Embryonic facial prominence (tissue), 1 donor: Measurements from ENCODE around the gene POMGNT1.

Experiments used
- DNase-seq: peaks from one replicate; pipeline ENCODE4 v3.0.0-alpha.2; 2016; ENCODE audit errors: extremely low spot score

POMGNT1 gene

DNA sequence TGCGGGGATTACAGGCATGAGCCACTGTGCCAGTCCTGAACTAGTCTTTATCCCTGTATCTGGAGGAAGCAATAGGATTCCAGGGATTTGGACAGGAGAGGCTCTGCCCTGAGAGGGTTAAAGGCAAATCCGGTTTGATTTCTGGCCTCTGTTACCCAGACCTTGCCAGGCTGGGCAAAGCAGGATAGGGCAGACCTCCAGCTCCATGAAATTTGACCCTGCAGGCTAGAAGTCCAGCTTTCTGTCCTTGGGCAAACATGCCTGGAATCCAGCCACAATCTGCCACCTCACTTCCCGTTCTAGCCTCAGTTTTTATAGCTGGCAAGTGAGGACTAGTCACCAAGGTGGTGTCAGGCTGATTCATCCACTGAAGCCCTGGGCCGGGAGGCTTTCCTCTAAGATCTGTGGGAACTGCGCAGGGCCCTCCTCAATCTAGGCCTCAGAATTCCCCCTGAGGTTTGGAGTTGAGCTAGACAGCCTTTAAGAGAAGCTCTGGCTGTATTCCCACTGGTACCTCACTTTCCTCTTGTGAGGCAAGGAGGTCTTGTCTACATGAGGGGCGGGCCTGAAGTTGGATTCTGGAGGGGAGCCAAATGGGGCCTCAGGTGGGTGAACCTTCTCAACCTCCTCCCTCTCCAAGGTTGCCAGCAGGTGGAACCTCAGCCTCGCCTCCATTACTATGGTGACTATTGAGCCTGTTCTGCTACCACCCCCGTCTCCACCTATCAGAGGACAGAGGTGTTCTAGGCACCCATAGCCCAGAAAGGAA, 15.0 kb downstream of the POMGNT1 start:
- no peak for DNase-seq

DNA sequence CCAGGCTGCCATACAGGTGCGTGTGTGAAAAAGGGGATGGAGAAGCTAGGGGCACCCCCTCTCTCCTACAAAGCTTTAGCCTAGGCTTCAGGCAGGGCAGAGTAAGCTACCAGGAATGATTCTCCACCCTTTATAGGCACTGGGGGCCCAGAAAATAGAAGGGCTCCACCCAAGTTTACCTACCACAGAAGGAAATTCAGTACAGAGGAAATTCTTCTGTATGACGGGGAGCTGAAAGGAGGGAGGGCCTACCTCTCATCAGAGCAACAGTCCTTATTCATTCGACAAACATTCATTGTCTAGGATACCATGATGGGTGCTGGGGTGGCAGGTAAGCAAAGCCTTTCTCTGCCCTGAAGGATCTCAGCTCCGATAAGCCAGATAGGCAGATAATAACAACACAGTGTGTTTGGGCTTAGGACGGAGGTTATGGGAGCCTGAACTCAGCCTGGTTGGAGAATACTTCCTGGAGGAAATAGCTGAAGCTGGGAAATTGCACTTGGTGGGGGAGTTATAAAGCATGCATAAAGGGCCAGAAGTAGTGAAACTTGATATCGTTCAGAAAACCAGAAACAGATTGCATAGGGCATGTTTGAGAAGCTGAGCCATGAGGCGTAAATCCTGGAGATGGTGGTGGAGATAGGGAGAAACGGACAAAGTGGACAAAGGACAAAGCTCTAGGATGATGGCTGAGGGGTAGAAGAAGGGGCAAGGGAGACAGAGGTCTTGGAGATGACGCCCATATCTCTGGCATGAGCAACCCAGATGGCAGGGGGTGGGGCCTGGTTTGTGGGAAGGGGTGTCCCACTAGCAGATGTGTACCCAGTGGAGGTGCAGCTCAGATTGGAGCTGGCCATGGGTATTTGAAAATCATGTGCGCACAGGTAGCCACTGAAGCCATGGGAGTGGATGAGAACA, 16.6 kb downstream of the POMGNT1 start:
- DNase-seq, result no peak

DNA sequence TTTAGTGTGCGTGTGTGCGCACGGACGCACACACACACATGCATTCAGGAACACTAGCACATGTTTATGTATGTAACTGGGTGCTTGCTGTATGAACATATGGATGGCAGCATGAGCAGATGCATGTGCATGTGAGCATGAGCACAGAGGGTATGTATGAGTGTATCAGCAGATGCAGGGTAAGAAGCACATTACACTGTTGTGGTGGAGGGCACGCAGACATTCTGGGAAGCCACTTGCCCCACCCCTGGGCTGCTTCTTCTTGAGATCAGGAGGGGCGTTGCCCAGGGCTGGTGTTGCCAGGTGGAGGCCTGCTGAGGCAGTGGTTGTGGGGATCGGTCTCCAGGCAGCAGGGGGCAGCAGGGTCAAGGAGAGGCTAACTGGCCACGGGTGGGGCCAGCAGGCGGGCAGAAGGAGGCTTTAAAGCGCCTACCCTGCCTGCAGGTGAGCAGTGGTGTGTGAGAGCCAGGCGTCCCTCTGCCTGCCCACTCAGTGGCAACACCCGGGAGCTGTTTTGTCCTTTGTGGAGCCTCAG, 18.1 kb downstream of the POMGNT1 start:
- no peak for DNase-seq

DNA sequence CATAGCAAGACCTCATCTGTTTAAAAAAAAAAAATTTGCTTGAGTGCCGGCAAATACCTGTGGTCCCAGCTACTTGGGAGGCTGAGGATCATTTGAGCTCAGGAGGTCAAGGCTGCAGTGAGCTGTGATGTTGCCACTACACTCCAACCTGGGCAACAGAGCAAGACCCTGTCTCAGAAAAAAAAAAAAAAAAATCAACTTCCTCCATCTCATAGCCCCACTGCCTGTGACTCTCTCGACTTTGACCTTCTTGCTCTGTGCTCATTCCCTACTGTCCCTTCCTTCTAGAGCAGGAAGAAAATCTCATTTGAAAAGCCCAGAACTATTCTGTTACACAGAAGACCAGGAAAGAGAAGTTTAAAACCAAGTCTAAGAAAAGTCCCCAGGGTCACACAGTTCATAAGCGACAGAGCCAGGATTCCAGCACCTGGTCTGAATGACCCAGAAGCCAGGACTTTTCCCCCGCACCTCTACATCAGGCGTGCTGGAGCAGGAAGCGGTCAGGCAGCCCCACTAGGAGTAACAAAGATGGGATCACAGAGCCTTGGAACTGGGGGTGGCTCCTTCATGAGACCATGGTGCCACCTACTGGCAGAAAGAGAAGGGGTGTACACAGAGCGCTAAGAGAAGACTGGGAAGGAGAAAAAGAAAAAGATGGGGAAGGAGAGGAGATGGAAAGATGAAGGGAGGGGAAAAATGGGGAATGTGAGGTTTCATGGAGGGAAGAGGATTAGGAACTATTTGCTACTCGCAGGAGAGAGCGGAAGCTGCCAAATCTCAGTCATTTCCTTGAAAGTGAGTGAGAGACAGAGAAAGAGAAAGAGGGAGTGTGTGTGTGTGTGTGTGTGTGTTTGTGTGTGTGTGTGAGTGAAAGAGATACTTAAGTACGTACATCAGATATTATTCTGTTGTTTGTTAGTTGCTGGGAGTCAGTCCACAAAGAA, 18.8 kb downstream of the POMGNT1 start:
- DNase-seq, result peak; percentile 85

DNA sequence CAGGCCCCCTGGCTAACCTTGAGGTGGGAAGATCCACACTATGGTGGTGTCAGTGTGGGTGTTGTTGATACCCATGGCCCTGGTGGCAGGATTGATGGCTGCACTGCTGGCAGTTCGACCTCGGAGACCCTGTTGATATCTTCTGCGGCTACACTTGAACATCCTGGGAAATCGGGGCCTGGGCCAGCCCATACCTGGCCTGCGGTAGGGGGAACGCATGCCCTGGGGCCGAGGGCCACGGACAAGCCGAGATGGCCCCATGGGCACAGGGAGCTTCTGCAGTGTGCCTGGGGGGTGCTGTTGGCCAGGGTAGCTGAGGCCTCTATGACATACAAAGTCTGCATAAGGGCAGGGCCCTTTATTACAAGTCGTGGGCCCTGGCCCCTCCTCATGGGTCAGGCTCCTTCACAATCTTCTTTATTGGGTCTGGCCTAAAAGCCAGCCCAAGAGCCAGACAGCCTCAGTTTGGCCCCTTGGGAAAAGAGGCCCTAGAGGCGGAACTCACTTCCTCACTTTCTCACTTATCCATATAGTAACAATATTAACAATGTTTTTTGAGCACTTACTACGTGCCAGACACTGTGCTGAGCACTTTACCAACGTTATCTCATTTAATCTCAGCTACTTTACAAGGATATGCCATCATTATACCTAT, 21.9 kb downstream of the POMGNT1 start, which contains the start of gene P3R3URF:
P3R3URF (minus strand) TSS at position 278 of the 655 bp plus-strand sequence; CDS start at position 261, 17 bp downstream.
- DNase-seq, result no peak

DNA sequence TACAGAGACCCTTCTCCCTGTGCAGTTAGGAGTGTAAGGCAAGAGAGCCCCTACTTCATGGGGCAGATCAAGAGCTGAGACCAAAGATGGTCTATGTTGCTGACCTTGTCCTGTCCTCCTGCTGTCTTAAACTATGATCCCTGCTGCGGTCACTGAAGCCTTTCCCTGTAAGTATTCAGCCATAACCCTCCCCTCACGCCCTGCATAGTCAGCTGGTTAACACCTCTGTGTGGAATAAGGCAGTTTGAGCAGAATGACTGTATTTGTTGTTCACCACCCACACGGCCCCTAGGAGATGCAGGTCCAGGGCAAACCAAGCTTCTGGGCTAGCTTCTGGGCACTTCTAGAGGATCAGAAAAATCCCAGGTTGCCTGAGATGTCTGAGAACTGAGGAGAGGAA, 23.0 kb downstream of the POMGNT1 start:
- DNase-seq, result no peak

DNA sequence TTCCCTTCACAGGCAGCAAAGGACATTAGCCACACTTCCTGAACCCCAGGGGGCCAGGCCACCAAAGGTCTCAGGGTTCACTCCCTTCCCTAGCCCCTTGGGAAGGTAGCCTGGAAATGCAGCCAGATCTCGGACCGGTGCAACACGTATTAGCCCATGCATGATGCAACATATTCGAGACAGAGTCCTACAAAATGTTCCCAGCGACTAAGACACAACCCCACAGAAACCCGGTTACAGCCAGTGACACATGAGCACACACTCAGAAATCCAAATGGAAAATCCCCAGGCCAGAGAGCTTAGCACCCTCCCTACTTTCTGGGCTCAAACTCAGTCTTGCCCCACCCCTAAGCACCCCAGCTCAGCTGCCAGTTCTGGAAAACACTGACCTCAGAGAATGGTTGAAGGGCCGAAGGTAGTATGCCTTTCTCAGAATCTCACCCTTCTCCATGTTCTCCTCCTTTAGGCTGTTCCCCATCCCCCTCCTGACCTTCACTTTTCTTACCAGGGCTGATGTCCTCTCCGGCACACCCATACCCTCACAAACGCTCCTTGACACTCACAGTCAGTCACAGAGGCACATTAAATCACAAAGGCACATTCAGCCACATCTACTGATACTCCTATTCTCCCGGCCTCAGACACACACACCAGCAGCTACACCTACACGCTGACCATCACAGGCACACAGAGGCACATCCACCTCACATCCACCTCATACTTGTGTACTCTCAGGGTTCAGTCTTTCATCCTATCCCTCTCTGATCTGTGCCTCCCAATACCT, 23.6 kb downstream of the POMGNT1 start, which contains the start of gene TSPAN1:
TSPAN1 (plus strand) TSS at position 640 of the 784 bp plus-strand sequence. CDS start 6,021 bp downstream, outside the sequence.
- DNase-seq, result no peak

DNA sequence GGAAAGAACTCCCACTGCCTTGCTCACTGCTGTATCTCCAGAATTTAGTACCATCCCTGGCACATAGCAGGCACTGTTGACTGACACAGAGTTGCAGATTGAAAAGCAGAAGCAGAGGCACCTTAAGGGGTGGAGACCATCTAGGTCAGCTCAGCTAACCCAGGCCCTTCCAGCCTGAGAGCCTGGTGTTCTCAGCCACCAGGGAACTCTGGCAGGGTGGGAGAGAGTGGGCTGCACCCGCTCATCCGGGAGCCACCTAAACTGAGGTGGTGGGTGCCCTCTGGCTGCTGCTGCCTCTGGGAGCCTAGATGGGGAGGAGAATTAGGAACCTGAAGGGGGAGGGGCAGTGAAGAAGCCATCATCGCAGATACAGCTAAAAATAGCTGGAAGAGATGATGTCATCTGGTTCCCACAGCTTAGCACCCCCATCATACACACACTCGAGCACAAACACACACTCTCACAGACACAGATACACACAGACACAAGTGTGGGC, 24.8 kb downstream of the POMGNT1 start:
- DNase-seq, result no peak

DNA sequence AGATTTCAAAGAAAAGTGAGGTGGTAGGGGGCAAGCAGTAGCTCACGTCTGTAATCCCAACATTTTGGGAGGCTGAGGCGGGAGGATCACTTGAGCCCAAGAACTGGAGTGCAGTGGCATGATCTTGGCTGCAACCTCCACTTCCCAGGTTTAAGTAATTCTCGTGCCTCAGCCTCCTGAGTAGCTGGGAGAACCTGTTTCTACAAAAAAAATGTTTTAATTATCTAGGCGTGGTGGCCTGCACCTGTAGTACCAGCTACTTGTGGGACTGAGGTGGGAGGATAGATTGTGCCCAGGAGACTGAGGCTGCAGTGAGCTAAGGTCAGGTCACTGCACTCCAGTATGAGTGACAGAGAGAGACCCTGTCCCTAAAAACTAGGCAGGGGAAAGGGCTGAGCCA, 25.9 kb downstream of the POMGNT1 start:
- no peak for DNase-seq

DNA sequence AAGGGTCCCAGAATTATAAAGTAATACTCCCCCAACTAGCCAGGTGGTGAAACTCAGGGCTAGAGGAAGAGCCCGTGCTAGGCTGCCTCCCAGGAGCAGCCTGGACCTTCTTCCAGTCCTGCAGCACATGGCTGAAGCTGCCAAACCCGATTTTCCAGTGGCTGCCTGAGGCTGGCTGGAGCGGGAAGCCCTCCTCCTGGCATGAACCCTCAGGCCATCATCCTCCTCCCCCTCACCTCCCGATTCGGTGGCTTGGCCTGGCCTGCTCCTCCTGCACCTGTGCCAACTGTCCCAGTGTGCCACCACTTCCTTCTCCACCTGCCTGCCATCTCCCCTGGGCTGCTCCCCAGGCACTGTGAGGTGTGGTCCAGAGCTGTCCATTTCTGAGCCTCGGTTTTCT, 26.4 kb downstream of the POMGNT1 start:
- no peak for DNase-seq

DNA sequence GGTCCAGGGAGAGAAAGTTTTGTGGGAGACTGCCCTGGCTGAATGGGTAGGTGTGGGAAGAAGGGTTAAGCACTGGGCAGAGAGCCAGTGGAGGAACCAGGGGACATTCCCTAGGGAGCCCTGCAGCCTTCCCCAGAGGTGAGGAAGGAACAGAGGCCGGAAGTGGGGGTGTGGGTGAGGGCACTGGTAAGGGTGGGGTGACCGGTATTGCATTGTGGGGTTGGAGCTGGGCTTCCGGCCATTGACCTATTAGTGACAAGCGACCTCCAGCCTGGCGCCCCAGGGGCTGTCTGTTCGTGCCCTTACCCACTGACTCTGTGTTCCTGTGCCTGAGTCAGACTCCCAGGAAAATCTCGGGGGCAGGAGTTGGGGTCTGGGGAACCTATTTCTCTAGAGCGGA, 26.9 kb downstream of the POMGNT1 start:
- DNase-seq, result no peak

DNA sequence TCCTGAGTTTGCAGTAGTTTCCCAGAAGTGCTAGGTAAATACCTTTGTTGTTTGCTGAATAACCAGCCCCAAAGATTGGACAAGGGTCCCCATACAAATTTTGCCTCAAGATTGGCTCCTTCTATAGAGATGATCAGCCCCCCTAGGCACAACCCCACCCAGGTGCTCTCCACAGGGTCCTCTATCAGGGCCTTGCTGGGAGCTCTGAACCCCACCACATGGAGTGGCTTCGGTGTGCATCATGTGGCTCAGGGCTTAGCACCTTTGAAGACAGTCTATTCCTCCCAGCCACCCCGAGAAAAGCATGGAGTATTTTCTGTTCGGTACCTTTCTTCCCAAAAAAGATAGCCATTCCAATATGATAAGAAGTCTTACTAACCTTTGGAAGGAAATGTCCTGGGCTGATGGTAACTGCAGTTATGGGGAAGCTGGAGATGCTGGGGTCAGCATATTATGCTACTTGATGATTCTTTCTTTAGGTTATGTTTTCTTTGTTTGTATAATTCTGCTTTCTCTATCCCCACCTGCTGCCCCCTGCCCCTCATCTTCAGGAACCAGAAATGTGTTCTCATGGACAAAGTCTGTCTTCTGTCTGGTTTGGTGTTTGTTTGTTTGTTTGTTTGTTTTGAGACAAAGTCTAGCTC, 28.3 kb downstream of the POMGNT1 start:
- no peak for DNase-seq

DNA sequence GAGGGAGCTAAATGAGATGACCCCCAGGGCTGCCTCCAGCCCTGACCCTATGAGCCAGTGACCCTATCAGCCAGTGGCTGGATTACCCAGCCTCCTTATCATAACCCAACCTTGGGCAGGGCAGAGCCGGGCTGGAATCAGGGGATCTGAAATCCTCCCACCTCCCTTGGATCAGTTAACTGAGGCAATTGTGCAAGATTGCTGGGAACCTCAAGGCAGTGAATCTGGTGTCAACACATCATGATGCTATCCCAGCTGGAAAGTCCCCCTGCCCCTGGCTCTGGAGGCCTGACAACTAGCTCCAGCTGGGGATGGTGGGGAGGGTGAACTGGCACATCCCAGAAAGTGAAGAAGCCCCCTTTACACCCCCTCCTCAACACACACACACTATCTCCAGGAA, 29.8 kb downstream of the POMGNT1 start:
- DNase-seq, result no peak

DNA sequence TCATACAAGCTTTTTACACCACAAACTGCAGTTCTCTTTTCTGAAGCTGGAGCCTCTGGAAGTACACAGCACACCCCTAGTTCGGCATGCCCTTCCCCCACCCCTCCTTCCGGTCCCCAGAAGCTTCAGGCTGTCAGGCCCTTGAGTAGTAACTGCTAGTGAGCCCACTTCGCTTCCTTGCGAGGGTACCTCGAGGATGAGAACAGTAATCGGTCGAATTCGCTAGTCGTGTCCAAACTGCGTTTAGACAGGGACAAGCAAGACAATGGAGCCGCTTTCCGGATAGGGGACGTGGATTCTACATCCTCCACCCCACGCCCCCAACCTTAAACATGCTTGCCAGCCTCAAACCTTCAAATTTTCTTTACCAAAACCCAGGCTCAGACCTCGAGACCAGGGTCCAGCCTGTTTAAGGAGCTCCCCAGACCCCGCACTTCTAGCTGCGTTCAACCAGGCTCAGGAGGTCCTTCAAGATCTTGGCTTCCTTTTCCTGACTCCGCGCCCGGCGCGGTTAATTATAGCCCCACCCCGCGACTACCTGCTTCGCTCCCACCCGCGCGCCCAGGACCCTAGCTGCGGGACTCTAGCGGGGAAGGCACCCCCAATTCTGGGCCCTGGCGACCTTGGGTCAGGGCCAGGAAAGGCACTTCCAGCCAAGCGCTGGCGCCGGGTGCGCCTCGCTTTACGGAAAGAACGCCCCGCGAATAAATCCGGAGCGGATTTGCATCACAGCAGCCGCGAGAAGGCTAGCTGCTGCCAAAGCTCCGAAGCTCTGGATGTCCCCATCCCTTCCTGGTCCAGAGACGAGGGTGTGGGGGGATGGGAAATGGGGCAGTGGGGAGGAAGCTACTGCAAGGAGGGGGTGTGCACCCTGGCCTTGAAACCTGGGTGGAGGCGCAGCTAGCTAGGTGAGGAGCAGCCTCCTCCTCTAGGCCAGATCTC, 31.4 kb downstream of the POMGNT1 start:
- DNase-seq, result no peak

DNA sequence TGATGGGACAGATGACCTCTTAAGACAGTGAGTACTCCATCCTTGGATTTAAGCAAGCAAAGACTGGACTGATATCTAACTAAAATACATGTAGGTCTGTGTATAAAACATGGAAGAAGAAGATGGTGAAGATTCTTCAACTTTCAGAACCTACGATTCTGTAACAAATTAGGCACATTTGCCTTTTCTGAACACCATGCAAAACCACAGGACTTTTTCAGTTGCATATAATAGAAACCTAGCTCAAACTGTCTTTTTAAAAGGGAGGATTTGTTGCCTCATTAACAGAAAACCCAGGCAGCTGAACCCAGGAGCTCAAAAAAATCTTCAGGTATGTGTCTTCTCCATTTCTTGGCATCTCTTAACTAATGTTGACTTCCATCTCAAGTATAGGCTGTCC, 38.0 kb downstream of the POMGNT1 start:
- no peak for DNase-seq

DNA sequence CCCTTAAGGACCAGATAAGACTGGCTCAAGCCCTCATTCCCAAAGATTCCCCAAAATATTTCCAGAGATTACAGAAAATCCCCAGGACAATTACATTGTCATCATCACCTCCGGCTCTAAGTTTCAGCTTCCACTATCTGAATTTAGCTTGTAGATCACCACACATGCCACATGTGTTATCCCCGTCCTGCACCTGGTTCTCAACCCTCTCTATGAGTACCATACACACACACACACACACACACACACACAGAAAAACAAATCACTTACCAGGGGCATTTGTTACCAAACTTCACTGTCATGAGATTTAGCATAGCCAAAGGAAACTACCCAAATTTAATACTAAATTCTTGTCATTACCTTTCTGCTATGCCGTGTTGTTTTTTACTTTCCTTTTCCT, 38.7 kb downstream of the POMGNT1 start:
- DNase-seq, result no peak

DNA sequence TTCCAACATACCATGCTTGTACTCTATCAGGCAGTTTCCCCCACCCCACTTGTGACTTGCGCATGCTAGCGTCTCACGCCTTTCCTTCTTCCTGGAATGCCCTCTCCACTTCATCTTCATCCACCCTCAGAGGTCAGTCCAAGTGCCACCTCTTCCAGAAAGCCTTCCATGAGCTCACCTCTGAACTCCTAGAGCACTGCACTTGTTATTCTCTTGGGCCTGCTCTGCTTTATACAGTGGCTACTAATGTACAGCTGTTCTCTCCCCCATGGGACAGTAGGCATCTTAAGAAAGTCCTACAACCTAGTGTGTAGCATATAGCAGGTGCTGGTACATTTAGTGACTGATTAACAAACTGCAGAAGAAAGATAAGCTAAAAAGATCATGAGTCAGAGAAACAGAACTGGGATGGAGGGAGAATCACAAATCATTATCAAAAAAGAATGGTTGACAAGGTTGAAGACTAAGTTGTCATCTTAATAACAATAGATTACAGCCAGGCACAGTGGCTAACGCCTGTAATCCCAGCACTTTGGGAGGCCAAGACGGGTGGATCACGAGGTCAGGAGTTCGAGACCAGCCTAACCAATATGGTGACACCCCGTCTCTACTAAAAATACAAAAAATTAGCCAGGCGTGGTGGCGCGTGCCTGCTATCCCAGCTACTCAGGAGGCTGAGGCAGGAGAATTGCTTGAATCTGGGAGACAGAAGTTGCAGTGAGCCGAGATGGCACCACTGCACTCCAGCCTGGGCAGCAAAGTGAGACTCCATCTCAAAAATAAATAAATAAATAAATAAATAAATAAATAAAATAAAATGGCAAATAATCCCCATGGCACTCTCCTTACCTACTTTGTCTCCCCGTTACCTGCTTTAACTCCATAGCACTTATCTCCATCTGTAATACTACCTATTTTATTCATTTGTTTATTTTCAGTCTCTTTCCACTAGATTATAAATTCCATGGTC, 39.6 kb downstream of the POMGNT1 start:
- no peak for DNase-seq
